Measurements from ENCODE around the gene SH3D19.

SH3D19 gene

GRCh38 chr4:151217326-151217725, 108.1 kb downstream of the SH3D19 start:
- no peak for TF ChIP-seq CTCF (IDR thresholded peaks at IDR 0.05)

GRCh38 chr4:151215295-151215694, 110.1 kb downstream of the SH3D19 start:
- TF ChIP-seq CTCF (IDR thresholded peaks at IDR 0.05), result no peak

- no peak for TF ChIP-seq CTCF (IDR thresholded peaks at IDR 0.05)
Observed at GRCh38 chr4:151207868-151208267, 117.5 kb downstream of the SH3D19 start.

- TF ChIP-seq CTCF (IDR thresholded peaks at IDR 0.05), result no peak
Observed at GRCh38 chr4:151207186-151207585, 118.2 kb downstream of the SH3D19 start.

GRCh38 chr4:151206241-151207005, 119.0 kb downstream of the SH3D19 start:
- no peak for TF ChIP-seq CTCF (IDR thresholded peaks at IDR 0.05)

GRCh38 chr4:151205722-151206121, 119.7 kb downstream of the SH3D19 start:
- TF ChIP-seq CTCF (IDR thresholded peaks at IDR 0.05), result no peak

- TF ChIP-seq CTCF (IDR thresholded peaks at IDR 0.05), result no peak
Observed at GRCh38 chr4:151204925-151205524, 120.4 kb downstream of the SH3D19 start.
